ENCODE measurements around the gene P4HA3. TPM values are rescaled to one million over a fixed set of nuclear protein-coding genes. Genes with fewer than 3 reads are reported as not detected.

Gene P4HA3
- total and polyA plus RNA-seq, 9 of the 15 experiments (the other 6 are each of a cell fraction or from before 2014, with no cell fraction given) = 0.01 to 0.03 TPM; not detected in 7

DNA sequence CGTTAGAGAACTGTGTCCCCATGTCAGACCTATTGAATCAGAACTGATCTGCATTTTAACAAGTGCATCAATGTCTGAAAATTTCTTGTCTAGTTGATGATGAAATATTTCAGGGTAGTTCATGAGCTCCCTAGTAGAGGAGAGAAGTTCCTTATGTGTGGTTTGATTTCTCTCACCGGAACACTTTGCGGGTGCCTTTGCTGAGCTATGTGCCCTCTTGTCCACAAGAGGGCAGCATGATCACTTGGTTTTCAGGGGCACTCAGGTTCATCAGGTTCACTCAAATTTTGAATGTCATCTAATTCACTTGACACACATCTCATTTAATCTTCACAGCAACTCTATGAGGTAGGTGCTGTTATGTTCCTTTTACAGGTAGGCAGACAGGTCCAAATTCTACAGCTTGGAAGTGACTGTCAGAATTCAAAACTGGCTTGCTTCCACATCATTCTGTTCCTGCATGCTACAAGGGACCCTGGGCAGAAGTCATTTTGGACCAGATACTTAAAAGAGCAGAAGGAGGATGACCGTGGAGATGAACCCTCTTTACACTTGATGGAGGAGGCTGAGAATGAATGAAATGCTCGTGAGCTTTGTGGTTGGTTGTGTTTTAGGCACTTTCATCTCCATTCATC, 55.6 kb downstream of the P4HA3 start (continued):
- TF ChIP-seq, protein P1, sequence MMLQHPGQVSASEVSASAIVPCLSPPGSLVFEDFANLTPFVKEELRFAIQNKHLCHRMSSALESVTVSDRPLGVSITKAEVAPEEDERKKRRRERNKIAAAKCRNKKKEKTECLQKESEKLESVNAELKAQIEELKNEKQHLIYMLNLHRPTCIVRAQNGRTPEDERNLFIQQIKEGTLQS (IDR thresholded peaks at IDR 0.05) = peak; percentile 73
- TF ChIP-seq, protein P1 (CRISPR knock-in tag; conservative IDR thresholded peaks at IDR 0.05) = no peak
- TF ChIP-seq MAZ (CRISPR knock-in tag; conservative IDR thresholded peaks at IDR 0.05 in 1 of 2, IDR thresholded peaks at IDR 0.05 in 1 of 2) (0 out of 4 replicates have a peak, but pooled peaks of 1 of the 2 experiments have one; percentile 26), STAT5A (IDR thresholded peaks at IDR 0.05; ENCODE audit: borderline replicate concordance, low read length) (no peak), HMG20A (CRISPR knock-in tag; conservative IDR thresholded peaks at IDR 0.05) (no peak), ZNF778 (CRISPR knock-in tag; IDR thresholded peaks at IDR 0.05) (no peak), RAD21 (CRISPR knock-in tag; conservative IDR thresholded peaks at IDR 0.05 in 1 of 2, IDR thresholded peaks at IDR 0.05 in 1 of 2) (peak; percentile 79 to 86), POLR2G (IDR thresholded peaks at IDR 0.05; ENCODE audit: low read depth, low read length) (no peak), SOX6 (IDR thresholded peaks at IDR 0.05) (0 out of 2 replicates have a peak, but pooled peaks have one; percentile 11), CTBP1 (IDR thresholded peaks at IDR 0.05; ENCODE audit: borderline replicate concordance) (peak; percentile 11; the same call in 1 of the 2 replicates), E2F8 (IDR thresholded peaks at IDR 0.05; ENCODE audit: low read depth, partially characterized antibody) (no peak), ZNF589 (CRISPR knock-in tag; IDR thresholded peaks at IDR 0.05; ENCODE audit: low read depth) (no peak), MAFF (IDR thresholded peaks at IDR 0.05; ENCODE audit: low read length) (no peak)
- TF ChIP-seq, protein P2, sequence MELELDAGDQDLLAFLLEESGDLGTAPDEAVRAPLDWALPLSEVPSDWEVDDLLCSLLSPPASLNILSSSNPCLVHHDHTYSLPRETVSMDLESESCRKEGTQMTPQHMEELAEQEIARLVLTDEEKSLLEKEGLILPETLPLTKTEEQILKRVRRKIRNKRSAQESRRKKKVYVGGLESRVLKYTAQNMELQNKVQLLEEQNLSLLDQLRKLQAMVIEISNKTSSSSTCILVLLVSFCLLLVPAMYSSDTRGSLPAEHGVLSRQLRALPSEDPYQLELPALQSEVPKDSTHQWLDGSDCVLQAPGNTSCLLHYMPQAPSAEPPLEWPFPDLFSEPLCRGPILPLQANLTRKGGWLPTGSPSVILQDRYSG (tag; conservative IDR thresholded peaks at IDR 0.05; ENCODE audit: low read depth) = no peak
- TF ChIP-seq, protein P3, sequence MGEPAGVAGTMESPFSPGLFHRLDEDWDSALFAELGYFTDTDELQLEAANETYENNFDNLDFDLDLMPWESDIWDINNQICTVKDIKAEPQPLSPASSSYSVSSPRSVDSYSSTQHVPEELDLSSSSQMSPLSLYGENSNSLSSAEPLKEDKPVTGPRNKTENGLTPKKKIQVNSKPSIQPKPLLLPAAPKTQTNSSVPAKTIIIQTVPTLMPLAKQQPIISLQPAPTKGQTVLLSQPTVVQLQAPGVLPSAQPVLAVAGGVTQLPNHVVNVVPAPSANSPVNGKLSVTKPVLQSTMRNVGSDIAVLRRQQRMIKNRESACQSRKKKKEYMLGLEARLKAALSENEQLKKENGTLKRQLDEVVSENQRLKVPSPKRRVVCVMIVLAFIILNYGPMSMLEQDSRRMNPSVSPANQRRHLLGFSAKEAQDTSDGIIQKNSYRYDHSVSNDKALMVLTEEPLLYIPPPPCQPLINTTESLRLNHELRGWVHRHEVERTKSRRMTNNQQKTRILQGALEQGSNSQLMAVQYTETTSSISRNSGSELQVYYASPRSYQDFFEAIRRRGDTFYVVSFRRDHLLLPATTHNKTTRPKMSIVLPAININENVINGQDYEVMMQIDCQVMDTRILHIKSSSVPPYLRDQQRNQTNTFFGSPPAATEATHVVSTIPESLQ (CRISPR knock-in tag; IDR thresholded peaks at IDR 0.05) = no peak
- TF ChIP-seq, protein P4, sequence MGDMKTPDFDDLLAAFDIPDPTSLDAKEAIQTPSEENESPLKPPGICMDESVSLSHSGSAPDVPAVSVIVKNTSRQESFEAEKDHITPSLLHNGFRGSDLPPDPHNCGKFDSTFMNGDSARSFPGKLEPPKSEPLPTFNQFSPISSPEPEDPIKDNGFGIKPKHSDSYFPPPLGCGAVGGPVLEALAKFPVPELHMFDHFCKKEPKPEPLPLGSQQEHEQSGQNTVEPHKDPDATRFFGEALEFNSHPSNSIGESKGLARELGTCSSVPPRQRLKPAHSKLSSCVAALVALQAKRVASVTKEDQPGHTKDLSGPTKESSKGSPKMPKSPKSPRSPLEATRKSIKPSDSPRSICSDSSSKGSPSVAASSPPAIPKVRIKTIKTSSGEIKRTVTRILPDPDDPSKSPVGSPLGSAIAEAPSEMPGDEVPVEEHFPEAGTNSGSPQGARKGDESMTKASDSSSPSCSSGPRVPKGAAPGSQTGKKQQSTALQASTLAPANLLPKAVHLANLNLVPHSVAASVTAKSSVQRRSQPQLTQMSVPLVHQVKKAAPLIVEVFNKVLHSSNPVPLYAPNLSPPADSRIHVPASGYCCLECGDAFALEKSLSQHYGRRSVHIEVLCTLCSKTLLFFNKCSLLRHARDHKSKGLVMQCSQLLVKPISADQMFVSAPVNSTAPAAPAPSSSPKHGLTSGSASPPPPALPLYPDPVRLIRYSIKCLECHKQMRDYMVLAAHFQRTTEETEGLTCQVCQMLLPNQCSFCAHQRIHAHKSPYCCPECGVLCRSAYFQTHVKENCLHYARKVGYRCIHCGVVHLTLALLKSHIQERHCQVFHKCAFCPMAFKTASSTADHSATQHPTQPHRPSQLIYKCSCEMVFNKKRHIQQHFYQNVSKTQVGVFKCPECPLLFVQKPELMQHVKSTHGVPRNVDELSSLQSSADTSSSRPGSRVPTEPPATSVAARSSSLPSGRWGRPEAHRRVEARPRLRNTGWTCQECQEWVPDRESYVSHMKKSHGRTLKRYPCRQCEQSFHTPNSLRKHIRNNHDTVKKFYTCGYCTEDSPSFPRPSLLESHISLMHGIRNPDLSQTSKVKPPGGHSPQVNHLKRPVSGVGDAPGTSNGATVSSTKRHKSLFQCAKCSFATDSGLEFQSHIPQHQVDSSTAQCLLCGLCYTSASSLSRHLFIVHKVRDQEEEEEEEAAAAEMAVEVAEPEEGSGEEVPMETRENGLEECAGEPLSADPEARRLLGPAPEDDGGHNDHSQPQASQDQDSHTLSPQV (IDR thresholded peaks at IDR 0.05) = no peak
